IMR-90 (cell line): ENCODE results near the gene CD8B2. TPM values are rescaled to one million over a fixed set of nuclear protein-coding genes. Genes with fewer than 3 reads are reported as not detected.
"Not testable (repeated sequence)": the region's sequence is repeated elsewhere in the genome, so short reads cannot be mapped to it uniquely, and the experiment has no call there.

ENCODE experiments used
- ATAC-seq: fragments of 200-7000 bp; cut with Tn5 transposase; 2 replicates; pipeline ENCODE4 v1.9.1; 2020; ENCODE audit warnings: low read depth, mild to moderate bottlenecking, moderate library complexity
- BruUV-seq: library from RNA; stranded (reverse); fragments of 400-500 nt; replicated peaks from 2 replicates; lab custom pipeline; 2021; lab: Mats Ljungman, UMichigan
- CTCF ChIA-PET: fragments of 300-600 bp; formaldehyde crosslinking; extraction: SDS; loops from one replicate; lab custom pipeline; 2021; ENCODE audit warnings: antibody characterized with exemption; lab: Yijun Ruan, JAX
- POLR2A ChIA-PET: fragments of 300-600 bp; sonication (Branson Sonifier 250); formaldehyde crosslinking; loops from one replicate; lab custom pipeline; 2022; ENCODE audit warnings: antibody characterized with exemption; ENCODE audit not compliant: unreplicated experiment; lab: Charles Lee
- DNase-seq: peaks from one replicate; pipeline ENCODE4 v3.0.0; 2013
- H2AFZ ChIP-seq: replicated peaks from 2 replicates; pipeline ENCODE3; 2013; ENCODE audit warnings: low read length, mild to moderate bottlenecking; ENCODE audit not compliant: poor library complexity
- H2AK5ac ChIP-seq: 2 replicates; pipeline ENCODE4 v1.6.1; 2013; ENCODE audit warnings: low read depth, low read length, inconsistent platforms
- H2AK9ac ChIP-seq: replicated peaks from 2 replicates; pipeline ENCODE3; 2013; ENCODE audit warnings: mild to moderate bottlenecking, low read depth, low read length, moderate library complexity; ENCODE audit not compliant: poor library complexity
- H2BK120ac ChIP-seq: 2 replicates; pipeline ENCODE4 v1.6.1; 2013; ENCODE audit warnings: low read depth, low read length, inconsistent platforms
- H2BK15ac ChIP-seq: 3 replicates; pipeline ENCODE4 v1.6.1; 2013; ENCODE audit warnings: low read depth, low read length, inconsistent platforms
- H2BK20ac ChIP-seq: 2 replicates; pipeline ENCODE4 v1.6.1; 2013; ENCODE audit warnings: low read depth, mild to moderate bottlenecking, inconsistent platforms, low read length, moderate library complexity
- H2BK5ac ChIP-seq: 2 replicates; pipeline ENCODE4 v1.6.1; 2013; ENCODE audit warnings: mild to moderate bottlenecking, low read depth, low read length, inconsistent platforms; ENCODE audit not compliant: poor library complexity, severe bottlenecking
- H3K14ac ChIP-seq: replicated peaks from 2 replicates; pipeline ENCODE4 v1.6.1; 2013; ENCODE audit warnings: low read depth, low read length, inconsistent platforms
- H3K18ac ChIP-seq: 2 replicates; pipeline ENCODE4 v1.6.1; 2013; ENCODE audit warnings: low read depth, low read length, control low read depth
- H3K23ac ChIP-seq: 2 replicates; pipeline ENCODE4 v1.6.1; 2013; ENCODE audit warnings: low read depth, low read length, inconsistent platforms
- H3K27ac ChIP-seq: 2 replicates; pipeline ENCODE4 v1.5.1; 2013; ENCODE audit warnings: mild to moderate bottlenecking, control low read depth, low read length; ENCODE audit not compliant: insufficient read depth
- H3K27me3 ChIP-seq: 2 replicates; pipeline ENCODE4 v1.6.1; 2013; ENCODE audit warnings: low read length; ENCODE audit not compliant: control insufficient read depth, insufficient read depth
- H3K36me3 ChIP-seq: 2 replicates; pipeline ENCODE4 v1.6.1; 2013; ENCODE audit warnings: low read length, mixed read lengths; ENCODE audit not compliant: control insufficient read depth, insufficient read depth
- H3K4ac ChIP-seq: 2 replicates; pipeline ENCODE4 v1.6.1; 2013; ENCODE audit warnings: low read depth, low read length, inconsistent platforms
- H3K4me1 ChIP-seq: 2 replicates; pipeline ENCODE4 v1.6.1; 2013; ENCODE audit warnings: low read length, mixed read lengths; ENCODE audit not compliant: control insufficient read depth, insufficient read depth
- H3K4me2 ChIP-seq: 2 replicates; pipeline ENCODE4 v1.6.1; 2013; ENCODE audit warnings: low read depth, mild to moderate bottlenecking, control low read depth, low read length, moderate library complexity
- H3K4me3 ChIP-seq: 2 replicates; pipeline ENCODE4 v1.5.1; 2013; ENCODE audit warnings: low read depth, mild to moderate bottlenecking, control low read depth, low read length, moderate library complexity; ENCODE audit not compliant: insufficient read depth
- H3K56ac ChIP-seq: 2 replicates; pipeline ENCODE4 v1.6.1; 2013; ENCODE audit warnings: low read length, inconsistent platforms; ENCODE audit not compliant: insufficient read depth; ENCODE audit errors: extremely low read depth
- H3K79me1 ChIP-seq, 2 experiments: 2 replicates each; pipeline ENCODE4 v1.6.1; 2013; ENCODE audit warnings: low read length in 2 of 2, inconsistent platforms in 1 of 2, low read depth in 1 of 2
- H3K9ac ChIP-seq: 2 replicates; pipeline ENCODE4 v1.6.1; 2013; ENCODE audit warnings: low read depth, low read length, control low read depth
- H3K9me1 ChIP-seq: 2 replicates; pipeline ENCODE4 v1.6.1; 2013; ENCODE audit warnings: low read length, inconsistent platforms; ENCODE audit not compliant: insufficient read depth
- H3K9me3 ChIP-seq: 2 replicates; pipeline ENCODE4 v1.6.1; 2013; ENCODE audit warnings: low read length; ENCODE audit not compliant: control insufficient read depth, insufficient read depth
- H4K20me1 ChIP-seq: 2 replicates; pipeline ENCODE4 v1.6.1; 2013; ENCODE audit warnings: low read length, inconsistent platforms; ENCODE audit not compliant: insufficient read depth
- H4K5ac ChIP-seq: 2 replicates; pipeline ENCODE4 v1.6.1; 2013; ENCODE audit warnings: mild to moderate bottlenecking, low read depth, low read length, control low read depth
- H4K8ac ChIP-seq, 2 experiments: 2 replicates each; pipeline ENCODE4 v1.6.1; 2013; ENCODE audit warnings: low read depth in 2 of 2, low read length in 2 of 2, control low read depth in 1 of 2, inconsistent platforms in 1 of 2
- H4K91ac ChIP-seq: 2 replicates; pipeline ENCODE4 v1.6.1; 2013; ENCODE audit warnings: low read depth, low read length, inconsistent platforms; ENCODE audit not compliant: insufficient read depth
- CTCF ChIP-seq: conservative IDR thresholded peaks from 2 replicates; pipeline ENCODE4 v1.5.1; 2012; ENCODE audit warnings: mild to moderate bottlenecking, low read depth, low read length, improper control_type of control experiment
- WGBS, 2 experiments: methylation state at CpG; one replicate each; pipeline versions ENCODE4 v1.1.5 to v1.1.7; 2013; ENCODE audit warnings: missing lambda C conversion rate in 2 of 2; ENCODE audit not compliant: insufficient read length in 1 of 2; ENCODE audit errors: extremely low coverage in 2 of 2; 5-methylcytosine and 5-hydroxymethylcytosine counted together
- dilution Hi-C: fragments of 300-500 bp; cut with HindIII; formaldehyde crosslinking; loops from one replicate; pipeline ENCODE4 v1.14.3; 2018; ENCODE audit warnings: low sequenced_read_pairs; ENCODE audit not compliant: unreplicated experiment
- in situ Hi-C: fragments of 300-500 bp; cut with MboI; formaldehyde crosslinking; loops from 3 replicates; pipeline ENCODE4 v1.14.3; 2019; ENCODE audit warnings: low sequenced_read_pairs, inconsistent platforms, mixed read lengths
- intact Hi-C: fragments of 100-400 bp; cut with micrococcal nuclease; formaldehyde crosslinking; loops from 2 replicates; pipeline ENCODE4 v1.10.0; 2022
- polyA plus RNA-seq, 3 experiments: library from polyadenylated mRNA; depleted of rRNA; stranded (reverse); fragments of >200 nt; gene quantifications; 2 replicates each; pipeline ENCODE4 v1.2.3, GENCODE V29; 2012; ENCODE audit warnings: low replicate concordance in 1 of 3
- total RNA-seq: library from RNA; depleted of rRNA; stranded (reverse); fragments of >200 nt; gene quantifications from 2 replicates; pipeline ENCODE4 v1.2.3, GENCODE V29; 2012

CD8B2 gene
- total and polyA plus RNA-seq, 2 of the 4 experiments (the other 2 are of a cell fraction): not detected

- H3K27me3 ChIP-seq, H3K18ac ChIP-seq, CTCF ChIA-PET, H2BK20ac ChIP-seq, in situ Hi-C loops, H3K4me2 ChIP-seq, H3K9me3 ChIP-seq, H2AK9ac ChIP-seq, H4K8ac ChIP-seq, POLR2A ChIA-PET, H2AFZ ChIP-seq, H3K9me1 ChIP-seq, H3K4me3 ChIP-seq, H2BK15ac ChIP-seq, H4K5ac ChIP-seq, BruUV-seq, H3K4me1 ChIP-seq, H2BK120ac ChIP-seq, dilution Hi-C loops, H3K9ac ChIP-seq, H3K27ac ChIP-seq, H3K14ac ChIP-seq, H4K91ac ChIP-seq, H3K23ac ChIP-seq, H3K79me1 ChIP-seq, H2AK5ac ChIP-seq, H3K56ac ChIP-seq, DNase-seq, H4K20me1 ChIP-seq, H3K36me3 ChIP-seq, H3K4ac ChIP-seq, H2BK5ac ChIP-seq: not testable (repeated sequence)
- intact Hi-C loops: loop anchor here (5.0 kb wide), 1 partner anchor 368 kb away; no protein-coding TSS in a partner anchor
- WGBS, 2 experiments: no CpG with 5 or more reads among the region's 4 CpGs
- ATAC-seq: peak; percentile 77
- peak; percentile 12; the same call in 1 of the 2 replicates for TF ChIP-seq CTCF
Observed at GRCh38 chr2:106470658-106471057, 16.5 kb upstream of the CD8B2 start.

GRCh38 chr2:106477647-106478046 lies 9.5 kb upstream of the CD8B2 start:
- no CpG with 5 or more reads among the region's 4 CpGs for WGBS, 2 experiments
- H2BK5ac ChIP-seq, H3K9me1 ChIP-seq, BruUV-seq, H3K4me1 ChIP-seq, H2BK20ac ChIP-seq, H3K14ac ChIP-seq, H3K27ac ChIP-seq, H4K91ac ChIP-seq, dilution Hi-C loops, in situ Hi-C loops, H3K27me3 ChIP-seq, H3K9ac ChIP-seq, H3K56ac ChIP-seq, H3K18ac ChIP-seq, intact Hi-C loops, CTCF ChIA-PET, H4K20me1 ChIP-seq, H3K79me1 ChIP-seq, H3K23ac ChIP-seq, H2AK9ac ChIP-seq, H2AFZ ChIP-seq, H2AK5ac ChIP-seq, DNase-seq, H4K8ac ChIP-seq, ATAC-seq, H3K4me3 ChIP-seq, H3K4ac ChIP-seq, H4K5ac ChIP-seq, H3K4me2 ChIP-seq, H2BK15ac ChIP-seq, POLR2A ChIA-PET, H3K36me3 ChIP-seq, H2BK120ac ChIP-seq, H3K9me3 ChIP-seq: not testable (repeated sequence)
